Measurements from ENCODE around the gene ZACN. TPM values are rescaled to one million over a fixed set of nuclear protein-coding genes. Genes with fewer than 3 reads are reported as not detected.
A peak's percentile ranks its signal among the peaks of the same experiment; 100 is the strongest.
"Not testable (repeated sequence)": the region's sequence is repeated elsewhere in the genome, so short reads cannot be mapped to it uniquely, and the experiment has no call there.

The ZACN gene
- total RNA-seq, result not detected in 2 replicates

DNA sequence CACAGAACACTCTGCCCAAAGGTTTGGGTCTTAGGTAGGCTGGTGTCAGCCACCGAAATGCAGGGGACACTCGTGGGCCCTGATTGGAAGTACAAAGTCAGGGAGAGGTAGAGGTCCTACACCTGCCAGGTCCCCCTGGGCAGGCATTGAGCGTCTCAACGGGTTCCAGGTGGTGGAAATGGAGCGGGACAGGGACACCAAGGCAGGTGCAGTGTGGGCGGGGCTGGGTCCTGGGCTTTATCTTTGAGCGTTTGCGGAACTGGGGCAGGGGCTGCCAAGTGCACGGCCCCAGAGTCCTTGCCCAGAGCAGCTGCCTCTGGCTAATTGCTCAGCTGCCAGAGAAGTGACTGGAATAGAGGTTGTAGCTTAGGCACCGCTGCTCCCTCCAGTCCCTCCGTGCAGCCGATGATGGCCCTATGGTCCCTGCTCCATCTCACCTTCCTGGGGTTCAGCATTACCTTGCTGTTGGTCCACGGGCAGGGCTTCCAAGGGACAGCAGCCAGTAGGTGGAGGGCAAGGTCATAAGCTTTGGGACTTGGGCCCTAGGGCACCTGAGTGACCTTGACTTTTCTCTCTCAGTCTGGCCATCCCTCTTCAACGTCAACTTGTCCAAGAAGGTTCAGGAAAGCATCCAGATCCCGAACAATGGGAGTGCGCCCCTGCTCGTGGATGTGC lies at the start of gene ZACN:
ZACN (plus strand) TSS at position 323 of the 675 bp plus-strand sequence; CDS start at position 406, 83 bp downstream.
- no peak for DNase-seq (ENCODE audit: low read depth in 2 of 2)

DNA sequence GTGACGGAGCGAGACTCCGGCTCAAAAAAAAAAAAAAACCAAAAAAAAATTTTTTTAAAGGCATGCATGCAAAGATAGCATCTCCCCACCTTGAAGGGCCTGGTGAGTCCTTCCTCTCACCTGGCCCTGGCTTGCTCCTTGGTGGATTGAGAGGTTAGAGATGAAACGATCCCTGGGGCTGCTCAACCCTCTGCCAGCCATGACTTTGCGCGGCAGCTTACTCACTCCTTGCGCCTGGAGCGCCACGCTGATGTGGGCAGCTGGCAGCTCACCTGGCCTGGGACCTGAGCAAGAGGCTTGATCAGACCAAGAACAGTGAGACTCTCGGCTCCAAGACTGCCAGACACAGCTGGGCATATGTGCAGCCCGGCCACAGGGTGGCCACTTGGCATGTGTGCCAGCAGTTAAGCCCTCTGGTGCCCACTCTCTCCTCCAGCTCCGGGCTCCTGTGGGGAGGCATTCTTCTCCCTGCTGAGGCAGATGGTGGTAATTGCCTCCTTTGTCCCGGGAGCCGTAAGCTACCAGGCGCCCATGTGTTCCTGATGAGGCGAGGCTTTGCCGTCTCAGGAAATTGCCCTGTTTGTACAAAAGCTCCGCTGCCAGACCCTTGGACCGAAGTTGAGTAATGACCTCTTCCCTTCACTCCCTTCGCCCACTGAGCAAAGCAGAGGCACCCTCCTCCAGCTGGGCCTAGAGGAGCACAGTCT lies 46.8 kb upstream of the ZACN start:
- peak in 1 of 2 donors; percentile 28 for DNase-seq (ENCODE audit: low read depth in 2 of 2)

- no peak for DNase-seq (ENCODE audit: low read depth in 2 of 2)
Measured at GRCh38 chr17:76032780-76033108, 46.2 kb upstream of the ZACN start.

DNA sequence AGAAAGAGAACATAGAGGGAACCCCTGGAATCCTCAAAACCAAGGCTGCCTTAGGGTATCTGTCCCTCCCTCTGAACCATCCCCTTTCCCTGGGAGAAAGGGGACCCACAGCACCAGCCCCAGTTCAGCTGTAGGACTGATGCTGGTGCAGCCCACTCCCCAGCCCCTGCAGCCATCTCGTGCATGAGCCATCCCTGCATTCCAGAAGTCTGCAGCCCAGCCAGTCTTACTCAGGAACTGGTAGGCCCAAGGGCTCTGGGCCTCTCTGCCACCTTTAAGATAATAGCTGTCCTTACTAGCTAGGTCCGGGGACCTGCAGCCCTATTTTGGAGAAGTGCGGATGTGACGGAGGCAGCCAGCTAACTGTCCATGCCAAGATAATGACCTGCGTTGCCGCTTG lies 45.8 kb upstream of the ZACN start:
- DNase-seq (ENCODE audit: low read depth in 2 of 2), result no peak

GRCh38 chr17:76034428-76035350 lies 44.3 kb upstream of the ZACN start:
- no peak for DNase-seq (ENCODE audit: low read depth in 2 of 2)

DNA sequence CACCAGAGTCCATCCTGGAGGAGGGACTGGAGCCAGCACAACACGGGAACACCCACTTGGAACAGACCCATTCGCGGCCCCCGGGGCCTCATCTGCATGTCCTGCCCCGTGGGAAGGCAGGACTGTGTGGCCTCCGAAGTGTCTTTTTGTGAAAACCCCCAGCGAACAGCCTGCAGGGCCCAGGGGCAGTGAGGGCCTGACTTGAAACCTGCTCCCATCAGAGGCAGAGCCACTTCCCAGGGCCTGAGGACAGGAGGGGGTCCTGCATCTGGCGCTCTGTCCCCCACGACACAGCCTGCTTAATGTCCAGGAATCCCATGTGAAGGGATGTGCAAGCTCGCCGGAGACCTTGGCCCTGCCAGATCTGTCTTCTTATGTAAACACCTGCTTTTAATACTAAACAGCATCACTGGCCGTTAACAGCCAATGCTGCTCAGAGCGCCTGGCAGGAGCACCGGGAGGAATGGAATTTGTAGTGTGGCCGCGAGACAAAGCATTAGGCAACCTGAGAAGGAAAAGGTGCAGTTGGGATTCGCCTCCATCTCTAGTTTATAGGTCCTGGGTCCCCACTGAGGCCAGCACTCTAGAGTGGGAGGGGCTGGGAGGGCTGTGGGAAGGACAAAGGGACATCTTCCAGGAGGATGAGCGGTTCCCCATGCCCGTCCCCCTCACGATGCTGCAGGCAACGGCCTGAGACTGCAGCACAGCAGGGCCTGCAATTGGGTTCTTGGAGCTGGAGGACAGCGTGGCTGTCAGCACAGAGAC lies 42.3 kb upstream of the ZACN start:
- DNase-seq (ENCODE audit: low read depth in 2 of 2), result no peak

- no peak for DNase-seq (ENCODE audit: low read depth in 2 of 2)
Measured at GRCh38 chr17:76038050-76038449, 40.9 kb upstream of the ZACN start.

DNA sequence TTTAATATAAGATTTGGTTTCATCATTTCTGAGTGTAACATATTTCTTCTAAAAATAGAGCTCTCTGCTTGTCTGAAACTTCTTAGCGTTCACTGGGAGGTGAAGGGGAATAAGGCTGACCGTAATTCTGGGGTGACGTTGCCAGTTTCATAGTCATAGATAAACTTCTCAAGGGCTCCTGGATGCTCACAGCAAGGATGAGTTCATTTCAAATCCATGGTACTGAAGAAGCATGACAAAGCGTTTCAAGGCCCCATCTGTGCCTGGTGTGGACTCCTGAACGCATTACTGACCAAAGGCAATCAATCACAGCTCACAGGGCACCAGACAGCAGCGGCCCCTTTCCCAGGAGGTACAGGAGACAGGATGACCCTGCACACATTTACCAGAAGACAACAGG lies 39.9 kb upstream of the ZACN start:
- no peak for DNase-seq (ENCODE audit: low read depth in 2 of 2)

DNA sequence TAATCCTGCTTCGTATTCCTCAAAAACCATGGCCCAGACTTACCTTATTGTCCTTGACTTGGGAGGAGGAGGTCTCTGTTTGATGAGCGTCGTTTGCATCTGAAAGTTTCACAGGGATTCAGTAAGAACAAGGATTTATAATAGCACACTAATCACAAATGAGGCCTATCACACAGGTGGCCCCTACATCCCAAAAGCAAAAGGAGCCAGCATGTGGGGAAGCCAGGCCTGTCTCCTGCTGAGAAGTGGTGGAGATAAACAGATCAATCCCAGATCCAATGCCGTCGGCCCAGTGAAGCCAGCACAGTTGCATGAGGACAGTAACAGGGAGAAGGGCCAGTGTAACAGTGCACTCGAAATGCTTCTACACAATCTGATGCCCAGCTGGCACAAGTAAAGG lies 38.6 kb upstream of the ZACN start:
- no peak for DNase-seq (ENCODE audit: low read depth in 2 of 2)

DNA sequence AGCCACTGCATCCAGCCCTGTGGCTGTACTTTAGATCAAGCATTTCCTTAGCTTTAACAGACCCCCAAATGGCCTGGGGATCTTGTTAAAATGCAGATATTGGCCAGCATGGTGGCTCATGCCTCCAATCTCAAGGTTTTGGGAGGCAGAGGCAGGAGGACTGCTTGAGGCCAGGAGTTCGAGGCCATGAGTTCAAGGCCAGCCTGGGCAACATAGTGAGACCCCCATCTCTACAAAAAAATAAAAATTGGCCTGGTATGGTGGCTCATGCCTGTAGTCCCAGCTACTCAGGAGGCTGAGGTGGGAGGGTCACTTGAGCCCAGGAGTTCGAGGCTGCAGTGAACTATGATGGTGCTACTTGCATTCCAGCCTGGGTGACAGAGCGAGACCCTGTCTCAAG lies 36.1 kb upstream of the ZACN start:
- DNase-seq (ENCODE audit: low read depth in 2 of 2), result not testable (repeated sequence)

DNA sequence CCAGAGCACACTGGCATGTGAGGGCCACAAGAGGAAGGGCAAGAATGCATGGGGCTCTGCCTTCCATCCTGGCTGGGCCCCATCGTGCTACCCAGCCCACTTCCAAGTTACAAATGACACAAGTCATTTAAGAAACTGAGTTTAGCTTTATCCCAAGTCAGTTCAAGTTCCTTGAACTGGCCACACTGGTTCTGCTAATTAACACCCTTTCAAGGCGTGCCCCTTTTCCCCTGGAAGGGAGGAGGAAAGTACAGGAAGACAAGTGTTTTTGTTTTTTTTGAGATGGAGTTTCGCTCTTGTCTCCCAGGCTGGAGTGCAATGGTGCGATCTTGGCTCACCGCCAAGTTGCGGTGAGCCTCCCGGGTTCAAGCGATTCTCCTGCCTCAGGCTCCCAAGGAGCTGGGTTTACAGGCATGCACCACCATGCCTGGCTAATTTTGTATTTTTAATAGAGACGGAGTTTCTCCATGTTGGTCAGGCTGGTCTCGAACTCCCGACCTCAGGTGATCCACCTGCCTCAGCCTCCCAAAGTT lies 34.4 kb upstream of the ZACN start:
- not testable (repeated sequence) for DNase-seq (ENCODE audit: low read depth in 2 of 2)

DNA sequence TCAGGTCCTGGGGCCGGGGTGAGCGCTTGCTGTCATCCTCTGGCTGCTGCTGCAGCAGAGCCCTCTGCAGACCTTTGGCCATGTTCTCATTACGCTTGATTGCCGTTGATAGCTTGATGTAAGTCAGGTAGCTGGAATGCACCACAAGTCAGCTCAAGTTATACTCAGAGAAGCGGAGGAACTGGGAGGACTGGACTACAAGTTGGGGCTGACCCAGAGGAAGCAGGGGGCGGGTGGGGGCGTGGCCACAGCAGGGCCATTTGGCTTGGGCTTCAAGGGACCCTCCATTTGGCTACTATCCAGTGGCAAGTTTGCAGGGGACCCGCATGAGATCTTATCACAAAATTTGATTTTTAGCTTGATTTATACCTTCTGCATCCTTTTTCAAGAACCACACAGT lies 32.9 kb upstream of the ZACN start:
- no peak for DNase-seq (ENCODE audit: low read depth in 2 of 2)

- no peak for DNase-seq (ENCODE audit: low read depth in 2 of 2)
Measured at GRCh38 chr17:76048025-76048605, 30.9 kb upstream of the ZACN start.

- DNase-seq (ENCODE audit: low read depth in 2 of 2), result peak in 1 of 2 donors; percentile 48
Measured at GRCh38 chr17:76048711-76049110, 30.3 kb upstream of the ZACN start.

DNA sequence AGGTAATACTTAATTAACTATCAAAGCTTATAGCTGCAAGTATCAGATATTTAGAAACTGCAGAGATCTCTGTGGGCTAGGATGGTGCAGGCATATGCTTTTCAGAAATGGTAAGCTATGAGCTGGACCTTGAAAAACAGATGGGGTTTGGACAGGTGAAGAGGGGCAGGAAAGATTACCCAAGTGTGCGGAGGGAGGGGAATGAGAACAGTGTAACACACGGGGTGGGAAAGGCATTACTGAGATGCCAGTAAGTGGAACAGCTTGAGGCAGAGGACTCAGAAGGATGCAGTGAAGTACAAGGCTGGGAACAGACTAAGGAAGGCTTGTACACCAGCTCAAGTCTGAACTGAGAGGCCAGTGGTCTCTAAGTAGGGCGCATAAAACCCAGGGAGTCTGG lies 29.7 kb upstream of the ZACN start:
- DNase-seq (ENCODE audit: low read depth in 2 of 2), result no peak

- DNase-seq (ENCODE audit: low read depth in 2 of 2), result no peak
Measured at GRCh38 chr17:76049836-76050537, 29.0 kb upstream of the ZACN start.

- DNase-seq (ENCODE audit: low read depth in 2 of 2), result no peak
Measured at GRCh38 chr17:76050538-76051467, 28.2 kb upstream of the ZACN start.

GRCh38 chr17:76051561-76051960 lies 27.4 kb upstream of the ZACN start:
- no peak for DNase-seq (ENCODE audit: low read depth in 2 of 2)

Data from lung microvascular endothelial cell (primary cell).